Astrocyte (in vitro differentiated cells and primary cell): Measurements from ENCODE around the gene SPATA20.

ENCODE experiments used
- CTCF ChIP-seq: IDR thresholded peaks from 2 replicates; pipeline ENCODE4 v1.5.1; 2011; ENCODE audit warnings: low read depth, mild to moderate bottlenecking, inconsistent platforms, low read length, moderate library complexity; ENCODE audit not compliant: insufficient read depth
- EZH2 ChIP-seq: IDR thresholded peaks from 2 replicates; pipeline ENCODE4 v1.6.1; 2012; ENCODE audit warnings: mild to moderate bottlenecking, low read length, inconsistent platforms; ENCODE audit not compliant: insufficient read depth

DNA sequence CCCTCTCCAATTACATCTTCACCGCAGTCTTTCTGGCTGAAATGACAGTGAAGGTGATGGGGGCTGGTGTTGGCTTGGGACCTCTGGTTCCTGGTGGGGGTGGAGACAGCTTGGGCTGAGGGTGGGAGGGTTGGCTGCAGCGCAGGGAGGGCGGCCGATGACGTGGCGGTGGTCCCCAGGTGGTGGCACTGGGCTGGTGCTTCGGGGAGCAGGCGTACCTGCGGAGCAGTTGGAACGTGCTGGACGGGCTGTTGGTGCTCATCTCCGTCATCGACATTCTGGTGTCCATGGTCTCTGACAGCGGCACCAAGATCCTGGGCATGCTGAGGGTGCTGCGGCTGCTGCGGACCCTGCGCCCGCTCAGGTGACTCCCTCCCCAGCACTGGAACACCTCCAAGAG, 55.9 kb downstream of the SPATA20 start:
- TF ChIP-seq CTCF (no peak), EZH2 (no peak)
